ENCODE results near the gene UBE2QL1. TPM values are rescaled to one million over a fixed set of nuclear protein-coding genes. Genes with fewer than 3 reads are reported as not detected.

UBE2QL1 gene
- total RNA-seq, 1 donor from 2014 or later: 0.13 TPM

DNA sequence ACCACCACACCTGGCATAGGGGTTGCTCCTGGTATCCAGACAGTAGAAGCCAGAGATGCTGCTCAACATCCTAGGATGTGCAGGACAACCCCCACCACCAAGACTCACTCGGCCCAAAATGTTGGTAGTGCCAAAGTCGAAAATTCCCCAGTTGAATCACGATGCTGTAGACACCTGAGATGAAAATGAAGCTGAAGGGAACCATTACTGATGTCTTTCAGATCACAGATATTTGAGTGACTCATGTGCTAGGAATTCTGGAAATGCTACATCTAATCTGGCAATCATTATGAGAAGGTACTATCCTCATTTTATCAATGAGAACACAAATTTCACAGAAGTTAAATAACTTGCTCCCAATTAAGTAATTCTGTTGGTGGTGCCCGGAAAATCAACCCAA is 21.0 kb upstream of the UBE2QL1 start:
- DNase-seq (ENCODE audit: low read depth in 2 of 2): no peak

GRCh38 chr5:6430418-6431028 is 18.1 kb upstream of the UBE2QL1 start:
- DNase-seq (ENCODE audit: low read depth in 2 of 2): no peak

- no peak for DNase-seq (ENCODE audit: low read depth in 2 of 2)
These were observed 17.2 kb upstream of the UBE2QL1 start for GRCh38 chr5:6431214-6432195.

- no peak for DNase-seq (ENCODE audit: low read depth in 2 of 2)
These were observed 16.5 kb upstream of the UBE2QL1 start for GRCh38 chr5:6432206-6432605.

DNA sequence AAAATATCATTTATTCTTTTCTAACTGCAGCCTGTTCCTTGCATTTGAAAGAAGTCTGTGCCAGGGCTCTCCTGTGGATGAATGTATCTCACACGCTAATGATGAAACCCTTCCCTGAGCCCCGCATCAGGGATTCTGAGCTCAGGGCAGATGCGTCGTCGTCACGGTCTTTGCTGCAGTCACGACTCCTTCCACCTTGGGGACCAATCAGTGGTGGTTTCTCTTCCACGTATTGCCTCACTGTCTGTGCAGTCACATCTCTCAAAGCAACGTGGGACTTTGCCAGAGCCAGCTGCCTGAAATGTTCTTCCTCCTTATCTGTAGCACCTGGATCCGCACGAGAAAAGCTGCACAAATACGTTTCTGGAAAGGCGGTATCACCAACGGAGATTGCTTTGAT is 13.9 kb upstream of the UBE2QL1 start:
- DNase-seq (ENCODE audit: low read depth in 2 of 2): no peak

DNA sequence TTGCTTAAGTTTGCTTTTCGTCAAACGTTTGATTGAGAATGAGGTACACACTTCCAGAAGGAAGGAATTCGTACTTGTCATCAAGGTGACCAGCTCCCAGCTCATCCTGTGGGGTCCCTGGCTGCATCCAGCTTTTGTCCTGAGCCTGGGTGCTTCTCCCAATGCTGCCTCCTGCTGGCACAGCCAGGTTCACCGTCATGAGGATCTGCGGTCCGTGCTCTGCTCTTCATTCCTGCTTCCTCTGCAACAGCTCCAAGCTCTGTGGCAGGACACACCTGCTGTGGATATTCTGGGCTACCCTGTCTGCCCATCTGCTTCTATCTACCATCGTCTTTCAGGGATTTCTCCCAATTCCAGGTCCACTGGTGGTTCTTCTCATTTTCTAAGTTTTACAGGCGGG is 13.3 kb upstream of the UBE2QL1 start:
- peak; percentile 45 to 55 for DNase-seq (ENCODE audit: low read depth in 2 of 2)

DNA sequence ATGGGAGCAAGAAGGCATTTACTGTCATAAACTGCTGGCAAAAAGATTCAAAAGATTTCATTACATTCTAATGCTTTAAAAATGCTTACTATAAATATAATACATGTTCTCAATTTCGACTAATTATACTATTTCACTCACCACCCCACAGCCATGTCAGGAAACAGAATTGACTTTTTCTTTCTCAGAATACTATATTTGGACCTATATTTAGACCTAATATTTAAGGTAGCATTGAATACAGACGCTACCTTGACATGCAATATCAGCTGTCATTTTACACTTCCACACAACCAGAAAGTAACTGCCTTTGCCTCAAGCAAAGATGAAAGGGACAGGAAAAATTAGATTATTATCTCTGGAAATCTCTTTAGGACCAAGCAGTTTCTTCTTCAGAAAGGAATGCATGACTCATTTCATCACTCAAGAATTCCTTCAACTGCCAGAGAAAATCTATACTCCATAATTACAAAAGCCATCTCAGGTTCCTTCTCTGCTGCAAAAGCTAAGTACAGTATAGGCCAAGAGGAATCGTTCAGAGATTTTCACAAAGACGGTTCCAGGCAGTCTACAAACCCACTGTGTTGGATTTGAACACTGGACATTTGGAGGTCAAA is 11.8 kb upstream of the UBE2QL1 start:
- DNase-seq (ENCODE audit: low read depth in 2 of 2): no peak

DNA sequence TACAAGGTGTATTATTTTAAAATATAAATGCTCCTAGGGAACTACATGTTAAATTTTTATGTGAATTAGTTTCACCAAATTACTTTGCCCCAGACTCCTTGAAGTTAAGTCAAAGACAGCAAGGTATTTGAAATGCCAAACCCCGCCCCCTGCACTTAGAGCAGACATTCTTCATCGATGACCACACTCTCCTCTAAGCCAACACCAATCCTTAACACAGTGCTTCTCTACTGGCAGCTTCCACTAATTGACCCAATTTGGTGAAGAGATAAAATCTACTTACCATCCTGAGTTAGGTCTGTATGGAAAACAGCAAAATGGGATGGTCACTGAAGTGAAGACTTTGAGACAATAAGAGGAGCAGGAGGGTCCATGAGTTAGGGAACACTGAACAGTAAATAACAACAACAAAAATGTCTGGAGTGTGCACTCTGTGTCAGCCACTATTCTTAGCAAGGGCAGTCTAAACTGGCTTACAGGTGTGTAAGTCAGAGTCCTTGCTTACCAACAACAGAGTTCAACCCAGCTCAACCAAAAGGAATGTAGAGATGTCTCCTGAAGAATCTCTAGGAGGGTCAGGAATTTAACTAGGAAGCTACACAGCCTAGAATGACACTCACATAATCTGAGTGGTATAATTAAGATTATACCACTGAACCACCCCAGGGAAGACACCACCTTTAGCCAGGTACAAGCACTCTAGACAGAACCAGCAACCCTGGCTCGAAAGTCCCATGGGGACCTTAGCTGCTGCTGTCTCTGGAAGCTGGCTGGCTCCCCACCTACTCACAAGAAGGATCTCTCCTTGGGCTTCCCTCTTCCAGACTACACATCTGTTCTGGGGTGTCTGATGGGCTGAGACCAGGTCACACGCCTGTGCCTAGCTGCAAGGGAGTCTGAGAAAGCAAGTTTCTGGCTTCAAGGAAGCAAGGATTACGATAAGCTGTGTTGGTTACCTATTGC is 8.8 kb upstream of the UBE2QL1 start:
- DNase-seq (ENCODE audit: low read depth in 2 of 2): no peak

DNA sequence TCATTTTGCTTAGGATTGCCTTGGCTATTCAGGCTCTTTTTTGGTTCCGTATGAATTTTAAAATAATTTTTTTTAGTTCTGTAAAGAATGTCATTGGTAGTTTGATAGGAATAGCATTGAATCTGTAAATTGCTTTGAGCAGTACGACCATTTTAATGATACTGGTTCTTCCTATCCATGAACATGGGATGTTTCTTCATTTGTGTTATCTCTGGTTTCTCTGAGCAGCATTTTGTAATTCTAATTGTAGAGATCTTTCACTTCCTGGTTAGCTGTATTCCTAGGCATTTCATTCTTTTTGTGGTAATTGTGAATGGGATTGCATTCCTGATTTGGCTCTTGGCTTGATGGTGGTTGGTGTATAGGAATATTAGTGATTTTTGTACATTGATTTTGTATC is 6.3 kb upstream of the UBE2QL1 start:
- DNase-seq (ENCODE audit: low read depth in 2 of 2): no peak

DNA sequence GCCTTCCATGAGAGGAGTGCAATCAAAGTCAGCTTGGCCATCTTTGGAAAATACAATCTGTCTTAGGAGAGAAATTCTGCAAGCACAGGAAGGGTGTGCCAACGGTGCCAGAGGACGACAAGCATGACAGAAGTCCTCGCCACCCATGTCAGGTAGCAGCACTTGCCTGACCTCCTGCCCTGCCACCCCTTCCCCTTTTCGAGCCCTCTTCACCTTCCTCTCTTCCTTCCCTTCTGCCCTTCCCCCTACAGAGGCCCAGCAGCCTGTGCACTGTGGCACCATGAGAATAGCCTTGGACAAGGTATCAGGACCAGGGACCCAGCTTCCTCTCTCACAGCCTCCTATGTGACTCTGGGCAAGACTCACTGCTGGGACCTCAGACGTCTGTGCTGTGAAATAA is 5.3 kb upstream of the UBE2QL1 start:
- DNase-seq (ENCODE audit: low read depth in 2 of 2): no peak

DNA sequence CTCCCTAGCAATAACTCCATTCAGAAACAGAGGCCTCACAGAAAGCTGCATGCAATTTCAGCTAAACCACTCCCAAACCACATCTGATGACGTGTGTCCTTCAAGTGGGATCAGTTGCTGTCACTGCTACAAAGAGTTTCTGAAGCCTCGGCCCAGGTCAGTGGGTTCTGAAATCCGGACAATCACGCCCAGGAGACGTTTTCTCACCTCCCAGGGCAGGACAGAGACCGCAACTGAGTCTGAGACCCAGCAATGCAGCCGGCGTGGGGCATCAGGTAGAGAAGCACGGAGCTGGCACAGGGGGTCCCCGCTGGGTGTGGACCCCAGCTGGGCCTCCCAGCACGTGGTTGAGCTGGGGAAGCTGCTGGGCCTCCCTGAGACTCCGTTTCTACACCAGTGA is 2.6 kb upstream of the UBE2QL1 start:
- DNase-seq (ENCODE audit: low read depth in 2 of 2): no peak

DNA sequence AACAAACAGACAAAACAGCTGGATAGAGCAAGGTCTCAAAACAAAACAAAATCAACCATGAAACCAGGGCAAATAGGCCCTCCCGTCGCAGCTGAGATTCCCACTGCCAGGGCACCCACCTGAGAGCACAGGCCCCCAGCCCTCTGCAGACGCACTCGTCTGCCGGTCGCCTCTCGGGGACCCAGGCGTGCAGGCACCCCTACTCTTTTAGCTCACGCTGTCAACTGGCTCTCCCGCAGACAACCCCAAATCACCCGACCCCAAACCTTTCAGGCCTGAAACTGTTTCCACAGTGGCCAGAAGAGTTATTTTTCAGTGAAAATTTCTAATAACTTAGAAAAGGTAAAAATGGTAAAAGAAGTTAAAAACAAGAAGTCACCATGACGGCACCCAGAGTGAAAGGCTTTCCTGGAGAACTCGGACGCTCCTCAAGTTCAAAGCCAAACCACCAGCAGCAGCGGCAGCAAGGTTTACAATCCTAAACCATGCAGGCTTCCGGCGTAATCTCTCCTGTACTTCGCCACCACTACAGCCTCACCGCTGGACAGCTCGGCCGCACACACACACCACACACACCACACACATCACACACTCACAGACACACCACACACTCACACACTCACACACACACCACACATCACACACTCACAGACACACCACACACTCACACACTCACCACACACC is 1.9 kb upstream of the UBE2QL1 start:
- DNase-seq (ENCODE audit: low read depth in 2 of 2): no peak

DNA sequence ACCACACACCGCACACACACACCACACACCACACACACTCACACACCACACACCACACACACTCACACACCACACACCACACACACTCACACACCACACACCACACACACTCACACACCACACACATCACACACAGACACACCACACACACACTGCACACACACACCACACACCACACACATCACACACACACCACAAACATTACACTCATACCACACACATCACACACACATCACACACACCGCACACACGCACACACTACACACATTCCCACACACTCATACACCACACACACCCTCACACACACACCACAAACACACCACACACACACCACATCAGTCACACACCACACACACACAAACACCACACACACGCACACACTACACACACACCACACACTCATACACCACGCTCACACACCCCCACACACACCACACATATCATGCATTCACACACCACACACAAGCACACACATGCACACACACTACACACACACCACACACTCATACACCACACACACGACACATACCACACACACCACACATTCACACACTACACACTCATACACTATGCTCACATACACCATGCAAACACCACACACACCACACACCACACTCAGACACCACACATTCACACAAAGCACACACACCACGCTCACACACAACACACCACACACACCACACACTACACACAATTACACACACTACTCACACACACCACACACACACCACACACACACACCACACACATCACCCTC is 1.1 kb upstream of the UBE2QL1 start:
- DNase-seq (ENCODE audit: low read depth in 2 of 2): no peak

DNA sequence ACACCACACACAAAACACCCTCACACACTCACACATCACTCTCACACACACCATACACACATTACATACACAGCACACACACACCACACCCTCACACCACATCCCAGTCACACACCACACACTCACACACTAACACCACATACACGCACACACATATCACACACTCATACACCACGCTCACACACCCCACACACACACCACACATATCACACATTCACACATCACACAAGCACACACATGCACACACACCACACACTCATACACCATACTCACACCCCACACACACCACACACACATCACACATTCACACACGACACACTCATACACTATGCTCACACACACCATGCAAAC is 543 bp upstream of the UBE2QL1 start:
- no peak for DNase-seq (ENCODE audit: low read depth in 2 of 2)

GRCh38 chr5:6449465-6450158 is 953 bp downstream of the UBE2QL1 start:
- DNase-seq (ENCODE audit: low read depth in 2 of 2): no peak

DNA sequence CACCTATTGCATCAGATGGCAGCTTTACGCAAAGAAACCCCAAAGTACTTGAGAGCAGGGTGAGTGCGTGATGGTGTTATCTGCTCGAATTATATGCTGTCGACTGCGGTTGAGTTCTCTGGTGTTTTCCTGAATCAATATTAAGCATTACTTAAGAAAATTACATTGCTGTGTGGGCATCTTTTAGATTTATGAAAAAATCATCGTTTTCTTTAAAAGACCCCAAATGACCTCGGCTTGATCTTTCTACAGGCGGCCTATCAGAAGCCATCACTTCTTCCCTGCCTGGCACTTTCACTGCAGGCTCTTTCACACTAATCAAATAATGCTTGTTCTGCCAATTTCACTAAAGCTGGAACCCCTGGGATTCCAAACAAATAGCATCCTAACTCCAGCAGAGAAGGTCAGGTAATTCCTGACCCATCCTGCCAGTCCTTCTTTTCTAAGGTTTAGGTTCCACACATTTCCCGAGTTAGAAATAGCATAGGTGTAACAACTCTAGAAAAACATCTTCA is 1.7 kb downstream of the UBE2QL1 start:
- no peak for DNase-seq (ENCODE audit: low read depth in 2 of 2)

- DNase-seq (ENCODE audit: low read depth in 2 of 2): no peak
These were observed 4.2 kb downstream of the UBE2QL1 start for GRCh38 chr5:6452622-6453504.

DNA sequence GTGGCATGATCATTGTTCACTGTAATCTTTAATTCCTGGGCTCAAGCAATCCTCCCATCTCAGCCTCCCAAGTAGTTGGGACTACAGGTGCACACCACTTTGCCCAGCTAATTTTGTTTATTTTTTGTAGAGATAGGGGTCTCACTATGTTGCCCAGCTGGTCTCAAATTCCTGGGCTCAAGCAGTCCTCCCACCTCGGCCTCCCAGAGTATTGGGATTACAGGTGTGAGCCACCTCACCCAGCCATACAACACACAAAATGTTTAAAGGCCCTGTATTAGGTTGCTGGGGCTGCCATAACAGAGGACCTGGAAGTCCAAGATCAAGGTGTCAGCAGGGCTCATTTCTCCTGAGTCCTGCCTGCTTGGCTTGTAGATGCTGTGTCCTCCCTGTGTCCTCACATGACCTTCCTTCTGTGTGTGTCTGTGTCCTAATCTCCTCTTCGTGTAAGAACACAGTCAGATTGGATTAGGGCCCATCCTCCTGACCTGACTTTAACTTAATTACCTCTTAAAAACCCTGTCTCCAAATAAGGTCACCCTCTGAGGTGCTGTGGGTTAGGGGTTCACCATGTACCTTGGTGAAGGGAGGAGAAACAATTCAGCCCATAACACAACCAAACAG is 5.4 kb downstream of the UBE2QL1 start:
- DNase-seq (ENCODE audit: low read depth in 2 of 2): no peak

All from dermis microvascular lymphatic vessel endothelial cell (primary cell).